HCT116 (cell line): ENCODE results near the gene CASP8AP2. TPM values are rescaled to one million over a fixed set of nuclear protein-coding genes. Genes with fewer than 3 reads are reported as not detected.

ENCODE experiments used
- ATAC-seq: fragments of 200-7000 bp; cut with Tn5 transposase; 2 replicates; pipeline ENCODE4 v1.9.1; 2020; ENCODE audit warnings: mild to moderate bottlenecking, moderate library complexity
- BruUV-seq: library from RNA; stranded (reverse); fragments of 400-500 nt; replicated peaks from 2 replicates; lab custom pipeline; 2021; lab: Mats Ljungman, UMichigan
- CTCF ChIA-PET: fragments of 300-600 bp; sonication (Branson Sonifier 250); formaldehyde crosslinking; loops from one replicate; lab custom pipeline; 2021; ENCODE audit warnings: antibody characterized with exemption; lab: Charles Lee
- POLR2A ChIA-PET: fragments of 300-600, 350-600 bp; sonication (Branson Sonifier 250); formaldehyde crosslinking; loops from one replicate; lab custom pipeline; 2021; ENCODE audit warnings: antibody characterized with exemption; lab: Charles Lee
- RAD21 ChIA-PET, 2 experiments: fragments of 300-600 bp; sonication (Branson Sonifier 250); formaldehyde crosslinking; loops; one replicate each; lab custom pipeline; 2023; ENCODE audit warnings: low total read pairs in 2 of 2; ENCODE audit not compliant: uncharacterized antibody in 2 of 2, unreplicated experiment in 2 of 2, low non-redundant PET in 1 of 2; lab: Charles Lee
- DNase-seq: peaks from one replicate; pipeline ENCODE4 v3.0.0-alpha.2; 2010; ENCODE audit warnings: low read depth, low spot score
- H2AFZ ChIP-seq: fragments of 200-600 bp; shearing (Covaris generic), sonication (generic); 2 replicates; pipeline ENCODE4 v1.6.1; 2017; ENCODE audit warnings: low read depth, mixed run types, mixed read lengths, antibody characterized with exemption, low read length; ENCODE audit not compliant: poor library complexity, severe bottlenecking
- H3K27ac ChIP-seq: 2 replicates; pipeline ENCODE4 v1.5.1; 2012; ENCODE audit warnings: low read depth, low read length
- H3K27me3 ChIP-seq: fragments of 200-600 bp; sonication (generic); 2 replicates; pipeline ENCODE4 v1.6.1; 2016; ENCODE audit warnings: mixed run types, low read length, mixed read lengths; ENCODE audit not compliant: insufficient read depth
- H3K36me3 ChIP-seq, 2 experiments: fragments of 200-500 bp in 1 of 2; fragments of 200-600 bp in 1 of 2; sonication (Bioruptor generic) in 1 of 2; sonication (generic) in 1 of 2; 2 replicates each; pipeline versions ENCODE4 v1.5.1 to v1.6.1; 2014 to 2016; ENCODE audit warnings: low read length in 2 of 2, inconsistent platforms in 1 of 2, mixed read lengths in 1 of 2, mixed run types in 1 of 2; ENCODE audit not compliant: insufficient read depth in 2 of 2, control insufficient read depth in 1 of 2
- H3K4me1 ChIP-seq, 2 experiments: fragments of 200-600 bp in 1 of 2; sonication (generic) in 1 of 2; 2 replicates each; pipeline versions ENCODE4 v1.5.1 to v1.6.1; 2012 to 2017; ENCODE audit warnings: low read length in 2 of 2, inconsistent platforms in 1 of 2, mild to moderate bottlenecking in 1 of 2, mixed read lengths in 1 of 2, mixed run types in 1 of 2, moderate library complexity in 1 of 2; ENCODE audit not compliant: insufficient read depth in 2 of 2, control insufficient read depth in 1 of 2
- H3K4me2 ChIP-seq: fragments of 200-600 bp; sonication (generic); 2 replicates; pipeline ENCODE4 v1.6.1; 2017; ENCODE audit warnings: mixed run types, low read length, mixed read lengths
- H3K4me3 ChIP-seq, 2 experiments: fragments of 200-600 bp in 1 of 2; sonication (generic) in 1 of 2; replicated peaks in 1 of 2; 2 replicates each; pipeline ENCODE4 v1.5.1; 2011 to 2016; ENCODE audit warnings: low read length in 2 of 2, control low read depth in 1 of 2, low read depth in 1 of 2, mild to moderate bottlenecking in 1 of 2, mixed read lengths in 1 of 2, mixed run types in 1 of 2
- H3K79me2 ChIP-seq: fragments of 200-600 bp; sonication (generic); 2 replicates; pipeline ENCODE4 v1.6.1; 2017; ENCODE audit warnings: mild to moderate bottlenecking, mixed run types, low read length, moderate library complexity, mixed read lengths; ENCODE audit not compliant: insufficient read depth
- H3K9ac ChIP-seq: fragments of 200-600 bp; sonication (generic); 2 replicates; pipeline ENCODE4 v1.6.1; 2016; ENCODE audit warnings: low read length, mixed read lengths
- H3K9me2 ChIP-seq: fragments of 200-600 bp; sonication (generic), shearing (Covaris generic); 2 replicates; pipeline ENCODE4 v1.6.1; 2017; ENCODE audit warnings: mixed run types, mild to moderate bottlenecking, moderate library complexity; ENCODE audit not compliant: insufficient read depth
- H3K9me3 ChIP-seq, 2 experiments: fragments of 200-500 bp in 1 of 2; fragments of 200-600 bp in 1 of 2; sonication (Bioruptor generic) in 1 of 2; sonication (generic) in 1 of 2; 2 replicates each; pipeline ENCODE4 v1.6.1; 2014 to 2017; ENCODE audit warnings: low read length in 2 of 2, mixed read lengths in 2 of 2, inconsistent platforms in 1 of 2, low read depth in 1 of 2, mild to moderate bottlenecking in 1 of 2, mixed run types in 1 of 2, moderate library complexity in 1 of 2; ENCODE audit not compliant: control insufficient read depth in 1 of 2, insufficient read depth in 1 of 2
- H4K20me1 ChIP-seq: fragments of 200-600 bp; sonication (generic), shearing (Covaris generic); 2 replicates; pipeline ENCODE4 v1.6.1; 2017; ENCODE audit warnings: mixed run types, mild to moderate bottlenecking, moderate library complexity; ENCODE audit not compliant: insufficient read depth
- CEBPB ChIP-seq: IDR thresholded peaks from 2 replicates; pipeline ENCODE4 v1.6.1; 2012; ENCODE audit warnings: low read depth
- EGR1 ChIP-seq: IDR thresholded peaks from 2 replicates; pipeline ENCODE4 v1.6.1; 2012; ENCODE audit warnings: low read depth
- ELF1 ChIP-seq: IDR thresholded peaks from 2 replicates; pipeline ENCODE4 v1.6.1; 2012; ENCODE audit warnings: low read depth, borderline replicate concordance
- EZH2 ChIP-seq: fragments of 200-600 bp; sonication (generic); IDR thresholded peaks from 2 replicates; pipeline ENCODE4 v1.6.1; 2017; ENCODE audit warnings: antibody characterized with exemption, mixed run types
- EZH2phosphoT487 ChIP-seq: fragments of 200-600 bp; IDR thresholded peaks from 2 replicates; pipeline ENCODE4 v1.6.1; 2018; ENCODE audit warnings: antibody characterized with exemption, borderline replicate concordance
- FOSL1 ChIP-seq: IDR thresholded peaks from 2 replicates; pipeline ENCODE4 v1.6.1; 2012; ENCODE audit warnings: low read depth
- JUND ChIP-seq: IDR thresholded peaks from 2 replicates; pipeline ENCODE4 v1.6.1; 2012
- POLR2A ChIP-seq: IDR thresholded peaks from 2 replicates; pipeline ENCODE4 v1.7.0; 2011; ENCODE audit warnings: borderline replicate concordance; ENCODE audit not compliant: insufficient read depth, insufficient read length; ENCODE audit errors: extremely low read depth
- RAD21 ChIP-seq: IDR thresholded peaks from 2 replicates; pipeline ENCODE4 v1.6.1; 2012; ENCODE audit warnings: low read depth, mild to moderate bottlenecking
- SIN3A ChIP-seq: IDR thresholded peaks from 2 replicates; pipeline ENCODE4 v1.6.1; 2012; ENCODE audit warnings: low read depth
- SP1 ChIP-seq: IDR thresholded peaks from 2 replicates; pipeline ENCODE4 v1.6.1; 2012; ENCODE audit warnings: low read depth
- SRF ChIP-seq: IDR thresholded peaks from 2 replicates; pipeline ENCODE4 v1.6.1; 2012; ENCODE audit warnings: low read depth
- YY1 ChIP-seq: IDR thresholded peaks from 2 replicates; pipeline ENCODE4 v1.6.1; 2011; ENCODE audit warnings: low read length, low read depth, moderate library complexity, mild to moderate bottlenecking; ENCODE audit not compliant: insufficient replicate concordance; ENCODE audit errors: extremely low read depth
- ZFX ChIP-seq: fragments of 450-650 bp; IDR thresholded peaks from 2 replicates; pipeline ENCODE4 v1.6.1; 2017
- intact Hi-C: fragments of 100-400 bp; cut with micrococcal nuclease; formaldehyde crosslinking; loops from 2 replicates; pipeline ENCODE4 v1.10.0; 2022
- total RNA-seq: library from RNA; stranded (reverse); gene quantifications from one replicate; pipeline ENCODE4 v1.2.1, GENCODE V29; 2021; ENCODE audit not compliant: unreplicated experiment
- TF ChIP-seq, protein P1 (sequence below): IDR thresholded peaks from 2 replicates; pipeline ENCODE4 v1.6.1; 2012; ENCODE audit warnings: low read depth
- TF ChIP-seq, protein P2 (sequence below): IDR thresholded peaks from 2 replicates; pipeline ENCODE4 v1.6.1; 2011; ENCODE audit warnings: mild to moderate bottlenecking, low read length, moderate library complexity; ENCODE audit not compliant: insufficient replicate concordance; ENCODE audit errors: extremely low read depth
- TF ChIP-seq, protein P3 (sequence below): IDR thresholded peaks from 2 replicates; pipeline ENCODE4 v1.6.1; 2012

CASP8AP2 gene
- total RNA-seq, 1 experiment from 2014 or later, result 18.6 TPM

DNA sequence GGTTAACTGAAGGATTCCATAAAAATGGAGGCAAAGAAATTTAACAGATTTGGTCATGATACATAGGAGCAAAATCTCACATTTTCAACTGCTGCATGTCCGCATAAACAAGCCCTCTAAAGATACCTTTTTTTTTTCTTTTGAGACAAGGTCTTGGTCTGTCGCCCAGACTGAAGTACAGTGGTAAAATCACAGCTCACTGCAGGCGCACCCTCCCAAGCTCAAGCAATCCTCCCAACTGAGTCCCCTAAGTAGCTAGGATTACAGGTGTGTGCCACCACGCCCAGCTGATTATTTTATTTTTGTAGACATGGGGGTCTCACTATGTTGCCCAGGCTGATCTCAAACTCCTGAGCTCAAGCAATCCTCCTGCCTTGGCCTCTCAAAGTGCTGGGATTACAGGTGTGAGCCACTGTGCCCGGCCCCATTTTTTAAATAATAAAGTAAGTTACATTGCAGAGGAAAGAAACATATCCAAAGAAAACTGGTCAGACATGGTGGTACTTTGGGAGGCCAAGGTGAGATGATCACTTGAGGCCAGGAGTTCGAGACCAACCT, 23.8 kb upstream of the CASP8AP2 start (continued):
- TF ChIP-seq, protein P1, sequence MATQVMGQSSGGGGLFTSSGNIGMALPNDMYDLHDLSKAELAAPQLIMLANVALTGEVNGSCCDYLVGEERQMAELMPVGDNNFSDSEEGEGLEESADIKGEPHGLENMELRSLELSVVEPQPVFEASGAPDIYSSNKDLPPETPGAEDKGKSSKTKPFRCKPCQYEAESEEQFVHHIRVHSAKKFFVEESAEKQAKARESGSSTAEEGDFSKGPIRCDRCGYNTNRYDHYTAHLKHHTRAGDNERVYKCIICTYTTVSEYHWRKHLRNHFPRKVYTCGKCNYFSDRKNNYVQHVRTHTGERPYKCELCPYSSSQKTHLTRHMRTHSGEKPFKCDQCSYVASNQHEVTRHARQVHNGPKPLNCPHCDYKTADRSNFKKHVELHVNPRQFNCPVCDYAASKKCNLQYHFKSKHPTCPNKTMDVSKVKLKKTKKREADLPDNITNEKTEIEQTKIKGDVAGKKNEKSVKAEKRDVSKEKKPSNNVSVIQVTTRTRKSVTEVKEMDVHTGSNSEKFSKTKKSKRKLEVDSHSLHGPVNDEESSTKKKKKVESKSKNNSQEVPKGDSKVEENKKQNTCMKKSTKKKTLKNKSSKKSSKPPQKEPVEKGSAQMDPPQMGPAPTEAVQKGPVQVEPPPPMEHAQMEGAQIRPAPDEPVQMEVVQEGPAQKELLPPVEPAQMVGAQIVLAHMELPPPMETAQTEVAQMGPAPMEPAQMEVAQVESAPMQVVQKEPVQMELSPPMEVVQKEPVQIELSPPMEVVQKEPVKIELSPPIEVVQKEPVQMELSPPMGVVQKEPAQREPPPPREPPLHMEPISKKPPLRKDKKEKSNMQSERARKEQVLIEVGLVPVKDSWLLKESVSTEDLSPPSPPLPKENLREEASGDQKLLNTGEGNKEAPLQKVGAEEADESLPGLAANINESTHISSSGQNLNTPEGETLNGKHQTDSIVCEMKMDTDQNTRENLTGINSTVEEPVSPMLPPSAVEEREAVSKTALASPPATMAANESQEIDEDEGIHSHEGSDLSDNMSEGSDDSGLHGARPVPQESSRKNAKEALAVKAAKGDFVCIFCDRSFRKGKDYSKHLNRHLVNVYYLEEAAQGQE, result no peak
- TF ChIP-seq, all 23 proteins: peak for 0

DNA sequence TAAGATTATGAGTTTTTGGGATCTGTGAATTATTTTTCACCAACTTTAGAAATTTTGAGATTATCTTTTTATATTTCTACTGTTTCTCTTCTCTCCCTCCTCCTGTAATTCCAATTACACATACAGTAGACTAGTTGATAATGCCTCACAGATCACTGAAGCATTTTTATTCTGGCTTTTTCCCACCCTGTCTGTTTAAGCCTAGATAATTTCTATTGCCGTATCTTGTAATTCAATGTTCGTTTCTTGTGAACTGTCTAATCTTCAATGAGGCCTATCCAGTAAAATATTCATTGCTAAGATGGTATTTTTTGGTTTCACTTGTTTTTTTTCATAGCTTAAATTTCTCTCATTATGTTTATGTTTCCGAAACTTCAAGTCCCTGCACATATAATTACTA, 22.1 kb upstream of the CASP8AP2 start:
- ChIA-PET CTCF (no interaction called here), POLR2A (no interaction called here)
- no peak overlapping the region for H3K4me2 ChIP-seq
- TF ChIP-seq EZH2phosphoT487, result no peak
- TF ChIP-seq FOSL1, result no peak
- TF ChIP-seq EZH2, result no peak
- TF ChIP-seq ELF1, result no peak
- no peak for TF ChIP-seq JUND
- no peak for TF ChIP-seq RAD21
- TF ChIP-seq CEBPB, result no peak
- TF ChIP-seq, protein P2, sequence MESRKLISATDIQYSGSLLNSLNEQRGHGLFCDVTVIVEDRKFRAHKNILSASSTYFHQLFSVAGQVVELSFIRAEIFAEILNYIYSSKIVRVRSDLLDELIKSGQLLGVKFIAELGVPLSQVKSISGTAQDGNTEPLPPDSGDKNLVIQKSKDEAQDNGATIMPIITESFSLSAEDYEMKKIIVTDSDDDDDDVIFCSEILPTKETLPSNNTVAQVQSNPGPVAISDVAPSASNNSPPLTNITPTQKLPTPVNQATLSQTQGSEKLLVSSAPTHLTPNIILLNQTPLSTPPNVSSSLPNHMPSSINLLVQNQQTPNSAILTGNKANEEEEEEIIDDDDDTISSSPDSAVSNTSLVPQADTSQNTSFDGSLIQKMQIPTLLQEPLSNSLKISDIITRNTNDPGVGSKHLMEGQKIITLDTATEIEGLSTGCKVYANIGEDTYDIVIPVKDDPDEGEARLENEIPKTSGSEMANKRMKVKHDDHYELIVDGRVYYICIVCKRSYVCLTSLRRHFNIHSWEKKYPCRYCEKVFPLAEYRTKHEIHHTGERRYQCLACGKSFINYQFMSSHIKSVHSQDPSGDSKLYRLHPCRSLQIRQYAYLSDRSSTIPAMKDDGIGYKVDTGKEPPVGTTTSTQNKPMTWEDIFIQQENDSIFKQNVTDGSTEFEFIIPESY, result no peak
- TF ChIP-seq SRF, result no peak
- TF ChIP-seq SIN3A, result no peak
- TF ChIP-seq SP1, result no peak
- TF ChIP-seq, protein P1, result no peak
- no peak for TF ChIP-seq POLR2A
- TF ChIP-seq YY1, result no peak
- TF ChIP-seq ZFX, result no peak
- TF ChIP-seq, protein P3, sequence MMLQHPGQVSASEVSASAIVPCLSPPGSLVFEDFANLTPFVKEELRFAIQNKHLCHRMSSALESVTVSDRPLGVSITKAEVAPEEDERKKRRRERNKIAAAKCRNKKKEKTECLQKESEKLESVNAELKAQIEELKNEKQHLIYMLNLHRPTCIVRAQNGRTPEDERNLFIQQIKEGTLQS, result no peak
- TF ChIP-seq EGR1, result no peak
- TF ChIP-seq, all 23 proteins: peak for 0
- Histone ChIP-seq H4K20me1 (peaks cover 14% of the 10 kb centered on the region; the same call in 1 of the 2 replicates), H3K9me2 (no peaks in the 10 kb centered on the region), H3K36me3 (peaks cover 0 to 7% of the 10 kb centered on the region in 2 experiments; a peak in 2 of 4 replicates), H3K9ac (no peak overlapping the region), H3K4me1 (no peaks in the 10 kb centered on the region), H3K9me3 (no peaks in the 10 kb centered on the region), H3K27ac (no peak overlapping the region), H3K4me3 (no peak overlapping the region), H2AFZ (no peak overlapping the region), H3K27me3 (no peaks in the 10 kb centered on the region), H3K79me2 (peaks cover 99% of the 10 kb centered on the region)
- DNase-seq (no peak), ATAC-seq (no peak)
- RAD21 ChIA-PET, result no interaction called here
- intact Hi-C loops, result no loop called here
- no TSS peak for BruUV-seq
